ENCODE measurements around the gene ATP8B4.
"Not testable (repeated sequence)": the region's sequence is repeated elsewhere in the genome, so short reads cannot be mapped to it uniquely, and the experiment has no call there.

Gene ATP8B4

GRCh38 chr15:50108461-50108860 is 10.6 kb downstream of the ATP8B4 start:
- no peak for DNase-seq

- DNase-seq, result no peak
These were observed 11.2 kb downstream of the ATP8B4 start for GRCh38 chr15:50107591-50108408.

GRCh38 chr15:50107157-50107556 is 11.9 kb downstream of the ATP8B4 start:
- DNase-seq, result no peak

- no peak for DNase-seq
These were observed 12.6 kb downstream of the ATP8B4 start for GRCh38 chr15:50106457-50106856.

GRCh38 chr15:50100486-50100885 is 18.5 kb downstream of the ATP8B4 start:
- no peak for DNase-seq

- no peak for DNase-seq
These were observed 20.5 kb downstream of the ATP8B4 start for GRCh38 chr15:50098545-50098944.

- no peak for DNase-seq
These were observed 22.9 kb downstream of the ATP8B4 start for GRCh38 chr15:50095938-50096821.

GRCh38 chr15:50089386-50089785 is 29.6 kb downstream of the ATP8B4 start:
- DNase-seq, result not testable (repeated sequence)

GRCh38 chr15:50084932-50085331 is 34.1 kb downstream of the ATP8B4 start:
- DNase-seq, result no peak

GRCh38 chr15:50083424-50084025 is 35.5 kb downstream of the ATP8B4 start:
- DNase-seq, result no peak

- DNase-seq, result no peak
These were observed 37.0 kb downstream of the ATP8B4 start for GRCh38 chr15:50082066-50082465.

GRCh38 chr15:50077651-50078050 is 41.4 kb downstream of the ATP8B4 start:
- DNase-seq, result no peak

- no peak for DNase-seq
These were observed 41.9 kb downstream of the ATP8B4 start for GRCh38 chr15:50077176-50077575.

GRCh38 chr15:50075319-50075718 is 43.7 kb downstream of the ATP8B4 start:
- no peak for DNase-seq

GRCh38 chr15:50071551-50072258 is 47.3 kb downstream of the ATP8B4 start:
- DNase-seq, result no peak

- DNase-seq, result no peak
These were observed 51.0 kb downstream of the ATP8B4 start for GRCh38 chr15:50068016-50068415.

- DNase-seq, result no peak
These were observed 51.8 kb downstream of the ATP8B4 start for GRCh38 chr15:50067254-50067653.

- no peak for DNase-seq
These were observed 52.4 kb downstream of the ATP8B4 start for GRCh38 chr15:50066666-50067065.

GRCh38 chr15:50066202-50066601 is 52.8 kb downstream of the ATP8B4 start:
- no peak for DNase-seq

GRCh38 chr15:50065279-50065678 is 53.8 kb downstream of the ATP8B4 start:
- DNase-seq, result no peak

- DNase-seq, result no peak
These were observed 54.4 kb downstream of the ATP8B4 start for GRCh38 chr15:50064673-50065072.

GRCh38 chr15:50063226-50063625 is 55.8 kb downstream of the ATP8B4 start:
- DNase-seq, result no peak

- DNase-seq, result no peak
These were observed 57.5 kb downstream of the ATP8B4 start for GRCh38 chr15:50061503-50061902.
